GM18498 (cell line): ENCODE data around the gene TMUB1.
A peak's percentile ranks its signal among the peaks of the same experiment; 100 is the strongest.
"Not testable (repeated sequence)": the region's sequence is repeated elsewhere in the genome, so short reads cannot be mapped to it uniquely, and the experiment has no call there.

Experiments used
- ATAC-seq: cut with Tn5 transposase; IDR thresholded peaks from one replicate; pipeline ENCODE4 v1.9.1; 2021; ENCODE audit warnings: mild to moderate bottlenecking, moderate library complexity; ENCODE audit not compliant: unreplicated experiment

Gene TMUB1

GRCh38 chr7:151057506-151057988 lies 25.7 kb downstream of the TMUB1 start, which contains the start of gene CDK5:
CDK5 (minus strand) TSS chr7:151057897; CDS start chr7:151057848, 49 bp downstream.
- peak; percentile 10 for ATAC-seq

GRCh38 chr7:151056666-151057505 lies 26.4 kb downstream of the TMUB1 start:
- ATAC-seq: no peak

- ATAC-seq: no peak
These were observed 27.0 kb downstream of the TMUB1 start for GRCh38 chr7:151056283-151056665.

- no peak for ATAC-seq
These were observed 29.5 kb downstream of the TMUB1 start for GRCh38 chr7:151053751-151054150.

GRCh38 chr7:151053096-151053495 lies 30.2 kb downstream of the TMUB1 start:
- ATAC-seq: no peak

- ATAC-seq: no peak
These were observed 32.2 kb downstream of the TMUB1 start for GRCh38 chr7:151051108-151051507.

- ATAC-seq: no peak
These were observed 34.3 kb downstream of the TMUB1 start for GRCh38 chr7:151048911-151049463.

- no peak for ATAC-seq
These were observed 35.1 kb downstream of the TMUB1 start, which contains the start of gene ASIC3 for GRCh38 chr7:151047976-151048815. ASIC3 (plus strand) TSS chr7:151048531; CDS start chr7:151048886, 355 bp downstream.

GRCh38 chr7:151046603-151047573 lies 36.4 kb downstream of the TMUB1 start:
- no peak for ATAC-seq

- ATAC-seq: no peak
These were observed 37.3 kb downstream of the TMUB1 start for GRCh38 chr7:151045967-151046366.

- no peak for ATAC-seq
These were observed 38.0 kb downstream of the TMUB1 start for GRCh38 chr7:151045262-151045661.

GRCh38 chr7:151043959-151044358 lies 39.3 kb downstream of the TMUB1 start:
- no peak for ATAC-seq

- not testable (repeated sequence) for ATAC-seq
These were observed 39.8 kb downstream of the TMUB1 start for GRCh38 chr7:151043449-151043848.

GRCh38 chr7:151040616-151041375 lies 42.5 kb downstream of the TMUB1 start:
- no peak for ATAC-seq

GRCh38 chr7:151039850-151040548 lies 43.3 kb downstream of the TMUB1 start:
- no peak for ATAC-seq

GRCh38 chr7:151038951-151039849 lies 44.1 kb downstream of the TMUB1 start:
- no peak for ATAC-seq

GRCh38 chr7:151035902-151036301 lies 47.4 kb downstream of the TMUB1 start:
- ATAC-seq: no peak
